Ishikawa (cell line): Measurements from ENCODE around the gene ACP7.

Source experiments
- CEBPB ChIP-seq: IDR thresholded peaks from 2 replicates; pipeline ENCODE4 v1.6.1; 2012
- CREB1 ChIP-seq: IDR thresholded peaks from 2 replicates; pipeline ENCODE4 v1.6.1; 2012; ENCODE audit warnings: low read depth
- EGR1 ChIP-seq: IDR thresholded peaks from 2 replicates; pipeline ENCODE4 v1.6.1; 2012
- EP300 ChIP-seq: IDR thresholded peaks from 2 replicates; pipeline ENCODE4 v1.6.1; 2012; ENCODE audit warnings: borderline replicate concordance
- NFIC ChIP-seq: IDR thresholded peaks from 2 replicates; pipeline ENCODE4 v1.6.1; 2012
- TAF1 ChIP-seq: IDR thresholded peaks from 2 replicates; pipeline ENCODE4 v1.6.1; 2012; ENCODE audit warnings: low read depth, mild to moderate bottlenecking
- TEAD4 ChIP-seq: IDR thresholded peaks from 2 replicates; pipeline ENCODE4 v1.6.1; 2012
- USF1 ChIP-seq: IDR thresholded peaks from 2 replicates; pipeline ENCODE4 v1.6.1; 2012

GRCh38 chr19:39103151-39103550, 19.0 kb downstream of the ACP7 start:
- TF ChIP-seq TEAD4 (no peak), TAF1 (no peak), EP300 (no peak), NFIC (no peak), CEBPB (no peak), EGR1 (no peak), USF1 (no peak), CREB1 (no peak)
